GM23338 (cell line): ENCODE results near the gene MT1E. TPM values are rescaled to one million over a fixed set of nuclear protein-coding genes. Genes with fewer than 3 reads are reported as not detected.
A peak's percentile ranks its signal among the peaks of the same experiment; 100 is the strongest.

Source experiments
- ATAC-seq: fragments of 200-7000 bp; cut with Tn5 transposase; 3 replicates; pipeline ENCODE4 v1.9.1; 2020
- DNase-seq: peaks from one replicate; pipeline ENCODE4 v3.0.0-alpha.2; 2015; ENCODE audit warnings: low spot score
- H2AFZ ChIP-seq: fragments of 200-600 bp; sonication (generic); 2 replicates; pipeline ENCODE4 v1.8.0; 2016; ENCODE audit warnings: antibody characterized with exemption, mild to moderate bottlenecking, moderate library complexity
- H3F3A ChIP-seq: fragments of 200-600 bp; sonication (generic); replicated peaks from 2 replicates; pipeline ENCODE4 v1.8.0; 2017; ENCODE audit warnings: antibody characterized with exemption, mixed run types, low read depth
- H3K27ac ChIP-seq: fragments of 200-600 bp; sonication (generic); 2 replicates; pipeline ENCODE4 v1.6.1; 2016; ENCODE audit warnings: low read depth
- H3K27me3 ChIP-seq: fragments of 200-600 bp; sonication (generic); 2 replicates; pipeline ENCODE4 v1.8.0; 2016; ENCODE audit warnings: mild to moderate bottlenecking, mixed run types, moderate library complexity; ENCODE audit not compliant: insufficient read depth
- H3K36me3 ChIP-seq: fragments of 200-600 bp; sonication (generic); 2 replicates; pipeline ENCODE4 v1.8.0; 2016; ENCODE audit warnings: mild to moderate bottlenecking; ENCODE audit not compliant: insufficient read depth
- H3K4me1 ChIP-seq: fragments of 200-600 bp; sonication (generic); 2 replicates; pipeline ENCODE4 v1.8.0; 2016; ENCODE audit warnings: mild to moderate bottlenecking, moderate library complexity; ENCODE audit not compliant: insufficient read depth
- H3K4me2 ChIP-seq: fragments of 200-600 bp; sonication (generic); 2 replicates; pipeline ENCODE4 v1.7.1; 2017; ENCODE audit warnings: mixed run types
- H3K4me3 ChIP-seq: fragments of 200-600 bp; sonication (generic); 2 replicates; pipeline ENCODE4 v1.6.1; 2016; ENCODE audit warnings: mixed run types
- H3K79me2 ChIP-seq: fragments of 200-600 bp; sonication (generic); replicated peaks from 2 replicates; pipeline ENCODE4 v1.8.0; 2017; ENCODE audit warnings: mild to moderate bottlenecking; ENCODE audit not compliant: insufficient read depth
- H3K9me2 ChIP-seq: fragments of 200-600 bp; sonication (generic); 2 replicates; pipeline ENCODE4 v1.8.0; 2017; ENCODE audit not compliant: insufficient read depth
- H4K20me1 ChIP-seq: fragments of 200-600 bp; sonication (generic); replicated peaks from 2 replicates; pipeline ENCODE4 v1.8.0; 2017; ENCODE audit warnings: mild to moderate bottlenecking; ENCODE audit not compliant: insufficient read depth
- H3K27ac Mint-ChIP-seq: 2 replicates; pipeline ENCODE4 v1.8.0; 2020; ENCODE audit warnings: inconsistent platforms, mild to moderate bottlenecking, moderate library complexity, mixed read lengths
- H3K27me3 Mint-ChIP-seq: 3 replicates; pipeline ENCODE4 v1.8.0; 2022; ENCODE audit warnings: low read depth, mild to moderate bottlenecking, moderate library complexity, mixed read lengths, inconsistent platforms; ENCODE audit not compliant: insufficient read depth, poor library complexity
- H3K36me3 Mint-ChIP-seq: 3 replicates; pipeline ENCODE4 v1.8.0; 2021; ENCODE audit warnings: low read depth, mild to moderate bottlenecking, inconsistent platforms, moderate library complexity, mixed read lengths
- H3K4me1 Mint-ChIP-seq: 3 replicates; pipeline ENCODE4 v1.8.0; 2020; ENCODE audit warnings: mild to moderate bottlenecking, inconsistent platforms, mixed read lengths
- H3K4me3 Mint-ChIP-seq: 3 replicates; pipeline ENCODE4 v1.8.0; 2021; ENCODE audit warnings: moderate library complexity, mild to moderate bottlenecking, inconsistent platforms, mixed read lengths
- H3K9me3 Mint-ChIP-seq: 3 replicates; pipeline ENCODE4 v1.8.0; 2020; ENCODE audit warnings: moderate library complexity, mild to moderate bottlenecking, inconsistent platforms, mixed read lengths
- CREB1 ChIP-seq: fragments of 250-450 bp; sonication (Bioruptor Pico); IDR thresholded peaks from 2 replicates; pipeline ENCODE4 v1.5.0; 2020; ENCODE audit warnings: low read depth, mild to moderate bottlenecking, moderate library complexity
- EZH2 ChIP-seq: fragments of 200-600 bp; sonication (generic); IDR thresholded peaks from one replicate; pipeline ENCODE4 v1.8.0; 2017; ENCODE audit warnings: antibody characterized with exemption, mild to moderate bottlenecking, low read depth; ENCODE audit not compliant: unreplicated experiment
- EZH2phosphoT487 ChIP-seq: fragments of 200-600 bp; sonication (generic); IDR thresholded peaks from one replicate; pipeline ENCODE4 v1.8.1; 2018; ENCODE audit warnings: antibody characterized with exemption; ENCODE audit not compliant: unreplicated experiment
- JUNB ChIP-seq: IDR thresholded peaks from one replicate; pipeline ENCODE4 v1.6.1; 2016; ENCODE audit warnings: antibody characterized with exemption; ENCODE audit not compliant: unreplicated experiment
- STAT1 ChIP-seq: IDR thresholded peaks from one replicate; pipeline ENCODE4 v1.6.1; 2016; ENCODE audit warnings: antibody characterized with exemption; ENCODE audit not compliant: unreplicated experiment
- ZNF114 ChIP-seq: fragments of 250-450 bp; sonication (Bioruptor Pico); IDR thresholded peaks from 2 replicates; pipeline ENCODE4 v1.5.0; 2020; ENCODE audit warnings: mild to moderate bottlenecking, moderate library complexity
- ZNF462 ChIP-seq: fragments of 250-450 bp; sonication (Bioruptor Pico); IDR thresholded peaks from 2 replicates; pipeline ENCODE4 v1.5.0; 2020; ENCODE audit warnings: mild to moderate bottlenecking, moderate library complexity
- polyA plus RNA-seq: library from polyadenylated mRNA; unstranded; fragments of >200 nt; fragmentation: Nextera tagmentation; extraction: Ambion mirVana; gene quantifications from 2 replicates; pipeline ENCODE4 v1.2.1, GENCODE V29; 2016
- total RNA-seq: library from RNA; depleted of rRNA; stranded (reverse); fragments of >200 nt; shearing (Covaris generic); gene quantifications from 2 replicates; pipeline ENCODE4 v1.2.3, GENCODE V29; 2014
- TF ChIP-seq, protein P1 (sequence below): IDR thresholded peaks from 2 replicates; pipeline ENCODE4 v1.6.1; 2016; ENCODE audit warnings: antibody characterized with exemption
- TF ChIP-seq, protein P2 (sequence below), 2 experiments: fragments of 200-600 bp in 1 of 2; sonication (generic) in 1 of 2; conservative IDR thresholded peaks; 2 replicates each; pipeline versions ENCODE4 v1.5.1 to v1.6.1; 2016 to 2017; ENCODE audit warnings: antibody characterized with exemption in 2 of 2, low read depth in 2 of 2, mild to moderate bottlenecking in 2 of 2, moderate library complexity in 1 of 2
- TF ChIP-seq, protein P3 (sequence below): IDR thresholded peaks from one replicate; pipeline ENCODE4 v1.6.1; 2018; ENCODE audit warnings: antibody characterized with exemption; ENCODE audit not compliant: unreplicated experiment

The MT1E gene
- total and polyA plus RNA-seq, 2 experiments from 2014 or later, result 31.0 to 121 TPM

DNA sequence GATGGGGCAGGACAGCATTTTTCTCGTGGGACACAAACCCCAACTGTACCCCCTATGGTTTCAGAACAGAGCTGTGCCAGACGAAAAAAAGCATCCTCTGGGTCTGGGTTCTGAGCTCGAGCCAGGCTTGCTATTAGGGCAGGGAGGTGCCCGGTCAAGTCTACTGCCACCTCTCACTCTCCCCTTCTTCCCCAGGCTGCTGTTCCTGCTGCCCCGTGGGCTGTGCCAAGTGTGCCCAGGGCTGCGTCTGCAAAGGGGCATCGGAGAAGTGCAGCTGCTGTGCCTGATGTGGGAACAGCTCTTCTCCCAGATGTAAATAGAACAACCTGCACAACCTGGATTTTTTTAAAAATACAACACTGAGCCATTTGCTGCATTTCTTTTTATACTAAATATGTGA is 1.1 kb downstream of the MT1E start:
- Mint-ChIP-seq H3K27me3 (peaks cover 91% of the 10 kb centered on the region), H3K27ac (no peak overlapping the region), H3K4me3 (peak overlapping the region; percentile 82), H3K4me1 (peaks cover 30% of the 10 kb centered on the region), H3K9me3 (peaks cover 11% of the 10 kb centered on the region; the same call in 1 of the 3 replicates), H3K36me3 (peaks cover 14% of the 10 kb centered on the region; the same call in 1 of the 3 replicates)
- Histone ChIP-seq H3K36me3 (no peaks in the 10 kb centered on the region), H3F3A (peaks cover 10% of the 10 kb centered on the region; the same call in 1 of the 2 replicates), H3K4me1 (peaks cover 26% of the 10 kb centered on the region), H3K27ac (no peak overlapping the region), H4K20me1 (peaks cover 8% of the 10 kb centered on the region; the same call in 1 of the 2 replicates), H3K27me3 (peaks cover 100% of the 10 kb centered on the region), H3K4me2 (peak overlapping the region; percentile 62; the same call in 1 of the 2 replicates), H2AFZ (no peak overlapping the region), H3K9me2 (no peaks in the 10 kb centered on the region; the same call in 1 of the 2 replicates), H3K4me3 (0 out of 2 replicates have a peak overlapping the region, but pooled peaks have one; percentile 63), H3K79me2 (no peaks in the 10 kb centered on the region)
- ATAC-seq (no peak), DNase-seq (no peak)
- TF ChIP-seq, protein P1, sequence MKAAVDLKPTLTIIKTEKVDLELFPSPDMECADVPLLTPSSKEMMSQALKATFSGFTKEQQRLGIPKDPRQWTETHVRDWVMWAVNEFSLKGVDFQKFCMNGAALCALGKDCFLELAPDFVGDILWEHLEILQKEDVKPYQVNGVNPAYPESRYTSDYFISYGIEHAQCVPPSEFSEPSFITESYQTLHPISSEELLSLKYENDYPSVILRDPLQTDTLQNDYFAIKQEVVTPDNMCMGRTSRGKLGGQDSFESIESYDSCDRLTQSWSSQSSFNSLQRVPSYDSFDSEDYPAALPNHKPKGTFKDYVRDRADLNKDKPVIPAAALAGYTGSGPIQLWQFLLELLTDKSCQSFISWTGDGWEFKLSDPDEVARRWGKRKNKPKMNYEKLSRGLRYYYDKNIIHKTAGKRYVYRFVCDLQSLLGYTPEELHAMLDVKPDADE, result no peak
- no peak for TF ChIP-seq EZH2
- TF ChIP-seq STAT1, result no peak
- TF ChIP-seq CREB1, result no peak
- no peak for TF ChIP-seq JUNB
- TF ChIP-seq ZNF114 (CRISPR knock-in tag), result no peak
- TF ChIP-seq, protein P2, sequence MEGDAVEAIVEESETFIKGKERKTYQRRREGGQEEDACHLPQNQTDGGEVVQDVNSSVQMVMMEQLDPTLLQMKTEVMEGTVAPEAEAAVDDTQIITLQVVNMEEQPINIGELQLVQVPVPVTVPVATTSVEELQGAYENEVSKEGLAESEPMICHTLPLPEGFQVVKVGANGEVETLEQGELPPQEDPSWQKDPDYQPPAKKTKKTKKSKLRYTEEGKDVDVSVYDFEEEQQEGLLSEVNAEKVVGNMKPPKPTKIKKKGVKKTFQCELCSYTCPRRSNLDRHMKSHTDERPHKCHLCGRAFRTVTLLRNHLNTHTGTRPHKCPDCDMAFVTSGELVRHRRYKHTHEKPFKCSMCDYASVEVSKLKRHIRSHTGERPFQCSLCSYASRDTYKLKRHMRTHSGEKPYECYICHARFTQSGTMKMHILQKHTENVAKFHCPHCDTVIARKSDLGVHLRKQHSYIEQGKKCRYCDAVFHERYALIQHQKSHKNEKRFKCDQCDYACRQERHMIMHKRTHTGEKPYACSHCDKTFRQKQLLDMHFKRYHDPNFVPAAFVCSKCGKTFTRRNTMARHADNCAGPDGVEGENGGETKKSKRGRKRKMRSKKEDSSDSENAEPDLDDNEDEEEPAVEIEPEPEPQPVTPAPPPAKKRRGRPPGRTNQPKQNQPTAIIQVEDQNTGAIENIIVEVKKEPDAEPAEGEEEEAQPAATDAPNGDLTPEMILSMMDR (conservative IDR thresholded peaks at IDR 0.05; ENCODE audit: low read depth in 2 of 2), result no peak
- no peak for TF ChIP-seq ZNF462 (CRISPR knock-in tag)
- TF ChIP-seq EZH2phosphoT487, result no peak
- TF ChIP-seq, protein P3, sequence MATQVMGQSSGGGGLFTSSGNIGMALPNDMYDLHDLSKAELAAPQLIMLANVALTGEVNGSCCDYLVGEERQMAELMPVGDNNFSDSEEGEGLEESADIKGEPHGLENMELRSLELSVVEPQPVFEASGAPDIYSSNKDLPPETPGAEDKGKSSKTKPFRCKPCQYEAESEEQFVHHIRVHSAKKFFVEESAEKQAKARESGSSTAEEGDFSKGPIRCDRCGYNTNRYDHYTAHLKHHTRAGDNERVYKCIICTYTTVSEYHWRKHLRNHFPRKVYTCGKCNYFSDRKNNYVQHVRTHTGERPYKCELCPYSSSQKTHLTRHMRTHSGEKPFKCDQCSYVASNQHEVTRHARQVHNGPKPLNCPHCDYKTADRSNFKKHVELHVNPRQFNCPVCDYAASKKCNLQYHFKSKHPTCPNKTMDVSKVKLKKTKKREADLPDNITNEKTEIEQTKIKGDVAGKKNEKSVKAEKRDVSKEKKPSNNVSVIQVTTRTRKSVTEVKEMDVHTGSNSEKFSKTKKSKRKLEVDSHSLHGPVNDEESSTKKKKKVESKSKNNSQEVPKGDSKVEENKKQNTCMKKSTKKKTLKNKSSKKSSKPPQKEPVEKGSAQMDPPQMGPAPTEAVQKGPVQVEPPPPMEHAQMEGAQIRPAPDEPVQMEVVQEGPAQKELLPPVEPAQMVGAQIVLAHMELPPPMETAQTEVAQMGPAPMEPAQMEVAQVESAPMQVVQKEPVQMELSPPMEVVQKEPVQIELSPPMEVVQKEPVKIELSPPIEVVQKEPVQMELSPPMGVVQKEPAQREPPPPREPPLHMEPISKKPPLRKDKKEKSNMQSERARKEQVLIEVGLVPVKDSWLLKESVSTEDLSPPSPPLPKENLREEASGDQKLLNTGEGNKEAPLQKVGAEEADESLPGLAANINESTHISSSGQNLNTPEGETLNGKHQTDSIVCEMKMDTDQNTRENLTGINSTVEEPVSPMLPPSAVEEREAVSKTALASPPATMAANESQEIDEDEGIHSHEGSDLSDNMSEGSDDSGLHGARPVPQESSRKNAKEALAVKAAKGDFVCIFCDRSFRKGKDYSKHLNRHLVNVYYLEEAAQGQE, result no peak
